Right lobe of liver (tissue), 4 donors: ENCODE data around the gene DRD4.

ENCODE experiments used
- POLR2A ChIP-seq: fragments of 450-650 bp; IDR thresholded peaks from one replicate; pipeline ENCODE4 v1.6.1; 2017; ENCODE audit warnings: antibody characterized with exemption, mild to moderate bottlenecking
- TF ChIP-seq, protein P1 (sequence below), 4 donors: fragments of 200-600 bp in 3 of 4; fragments of 450-650 bp in 1 of 4; IDR thresholded peaks; one replicate each; pipeline versions ENCODE4 v1.5.1 to v1.8.0; 2016 to 2022; ENCODE audit warnings: antibody characterized with exemption in 4 of 4, mild to moderate bottlenecking in 2 of 4
- donor health status: DM: no; HTN: no; CAD: no.
- donor health status: DM: no; HTN: no; CAD: no.
- donor health status: DM: no; HTN: yes; CAD: no.

DNA sequence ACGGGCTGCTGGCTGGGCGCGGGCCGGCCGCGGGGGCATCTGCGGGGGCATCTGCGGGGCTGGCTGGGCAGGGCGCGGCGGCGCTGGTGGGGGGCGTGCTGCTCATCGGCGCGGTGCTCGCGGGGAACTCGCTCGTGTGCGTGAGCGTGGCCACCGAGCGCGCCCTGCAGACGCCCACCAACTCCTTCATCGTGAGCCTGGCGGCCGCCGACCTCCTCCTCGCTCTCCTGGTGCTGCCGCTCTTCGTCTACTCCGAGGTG lies 194 bp downstream of the DRD4 start:
- TF ChIP-seq, protein P1, sequence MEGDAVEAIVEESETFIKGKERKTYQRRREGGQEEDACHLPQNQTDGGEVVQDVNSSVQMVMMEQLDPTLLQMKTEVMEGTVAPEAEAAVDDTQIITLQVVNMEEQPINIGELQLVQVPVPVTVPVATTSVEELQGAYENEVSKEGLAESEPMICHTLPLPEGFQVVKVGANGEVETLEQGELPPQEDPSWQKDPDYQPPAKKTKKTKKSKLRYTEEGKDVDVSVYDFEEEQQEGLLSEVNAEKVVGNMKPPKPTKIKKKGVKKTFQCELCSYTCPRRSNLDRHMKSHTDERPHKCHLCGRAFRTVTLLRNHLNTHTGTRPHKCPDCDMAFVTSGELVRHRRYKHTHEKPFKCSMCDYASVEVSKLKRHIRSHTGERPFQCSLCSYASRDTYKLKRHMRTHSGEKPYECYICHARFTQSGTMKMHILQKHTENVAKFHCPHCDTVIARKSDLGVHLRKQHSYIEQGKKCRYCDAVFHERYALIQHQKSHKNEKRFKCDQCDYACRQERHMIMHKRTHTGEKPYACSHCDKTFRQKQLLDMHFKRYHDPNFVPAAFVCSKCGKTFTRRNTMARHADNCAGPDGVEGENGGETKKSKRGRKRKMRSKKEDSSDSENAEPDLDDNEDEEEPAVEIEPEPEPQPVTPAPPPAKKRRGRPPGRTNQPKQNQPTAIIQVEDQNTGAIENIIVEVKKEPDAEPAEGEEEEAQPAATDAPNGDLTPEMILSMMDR (IDR thresholded peaks at IDR 0.05): no peak
- no peak for TF ChIP-seq POLR2A
